ENCODE measurements around the gene CKM. TPM values are rescaled to one million over a fixed set of nuclear protein-coding genes. Genes with fewer than 3 reads are reported as not detected.

The CKM gene
- total and polyA plus RNA-seq, 10 of the 15 experiments (the other 5 are each of a cell fraction or from before 2014, with no cell fraction given), result 0.08 to 0.14 (median 0.13) TPM; not detected in 5

DNA sequence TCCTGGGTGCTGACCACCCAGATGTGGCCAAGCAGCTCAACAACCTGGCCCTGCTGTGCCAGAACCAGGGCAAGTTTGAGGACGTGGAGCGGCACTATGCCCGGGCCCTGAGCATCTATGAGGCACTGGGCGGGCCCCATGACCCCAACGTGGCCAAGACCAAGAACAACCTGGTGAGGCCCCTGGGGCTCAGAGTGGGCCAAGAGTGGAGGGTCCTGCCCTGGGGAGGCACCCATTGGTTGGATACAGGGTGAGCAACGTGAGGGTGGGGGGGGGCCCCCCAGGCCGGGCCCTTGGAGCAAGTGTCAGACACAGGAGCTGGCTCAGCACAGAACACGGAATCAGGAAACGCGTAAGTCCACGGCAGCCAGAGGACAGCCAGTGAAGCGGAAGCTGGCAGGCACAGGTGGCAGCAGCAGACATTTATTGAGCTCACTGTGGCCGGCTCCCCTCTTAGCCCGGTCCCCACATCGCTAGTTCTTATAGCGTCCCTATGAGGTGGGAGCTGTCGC lies 26.8 kb upstream of the CKM start:
- no peak for DNase-seq (ENCODE audit: low read depth, low spot score)
- TF ChIP-seq ATF7 (IDR thresholded peaks at IDR 0.05; ENCODE audit: low read depth) (no peak), JUNB (IDR thresholded peaks at IDR 0.05) (no peak), ZSCAN29 (IDR thresholded peaks at IDR 0.05) (no peak), TARDBP (IDR thresholded peaks at IDR 0.05; ENCODE audit: borderline replicate concordance) (no peak), CHD1 (IDR thresholded peaks at IDR 0.05; ENCODE audit: low read depth, low read length) (no peak), BMI1 (IDR thresholded peaks at IDR 0.05; ENCODE audit: borderline replicate concordance) (no peak), BHLHE40 (IDR thresholded peaks at IDR 0.05; ENCODE audit: borderline replicate concordance in 1 of 2, low read depth in 2 of 2, low read length in 1 of 2) (no peak)
- TF ChIP-seq, protein P1, sequence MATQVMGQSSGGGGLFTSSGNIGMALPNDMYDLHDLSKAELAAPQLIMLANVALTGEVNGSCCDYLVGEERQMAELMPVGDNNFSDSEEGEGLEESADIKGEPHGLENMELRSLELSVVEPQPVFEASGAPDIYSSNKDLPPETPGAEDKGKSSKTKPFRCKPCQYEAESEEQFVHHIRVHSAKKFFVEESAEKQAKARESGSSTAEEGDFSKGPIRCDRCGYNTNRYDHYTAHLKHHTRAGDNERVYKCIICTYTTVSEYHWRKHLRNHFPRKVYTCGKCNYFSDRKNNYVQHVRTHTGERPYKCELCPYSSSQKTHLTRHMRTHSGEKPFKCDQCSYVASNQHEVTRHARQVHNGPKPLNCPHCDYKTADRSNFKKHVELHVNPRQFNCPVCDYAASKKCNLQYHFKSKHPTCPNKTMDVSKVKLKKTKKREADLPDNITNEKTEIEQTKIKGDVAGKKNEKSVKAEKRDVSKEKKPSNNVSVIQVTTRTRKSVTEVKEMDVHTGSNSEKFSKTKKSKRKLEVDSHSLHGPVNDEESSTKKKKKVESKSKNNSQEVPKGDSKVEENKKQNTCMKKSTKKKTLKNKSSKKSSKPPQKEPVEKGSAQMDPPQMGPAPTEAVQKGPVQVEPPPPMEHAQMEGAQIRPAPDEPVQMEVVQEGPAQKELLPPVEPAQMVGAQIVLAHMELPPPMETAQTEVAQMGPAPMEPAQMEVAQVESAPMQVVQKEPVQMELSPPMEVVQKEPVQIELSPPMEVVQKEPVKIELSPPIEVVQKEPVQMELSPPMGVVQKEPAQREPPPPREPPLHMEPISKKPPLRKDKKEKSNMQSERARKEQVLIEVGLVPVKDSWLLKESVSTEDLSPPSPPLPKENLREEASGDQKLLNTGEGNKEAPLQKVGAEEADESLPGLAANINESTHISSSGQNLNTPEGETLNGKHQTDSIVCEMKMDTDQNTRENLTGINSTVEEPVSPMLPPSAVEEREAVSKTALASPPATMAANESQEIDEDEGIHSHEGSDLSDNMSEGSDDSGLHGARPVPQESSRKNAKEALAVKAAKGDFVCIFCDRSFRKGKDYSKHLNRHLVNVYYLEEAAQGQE (IDR thresholded peaks at IDR 0.05; ENCODE audit: low read depth, low read length), result no peak
- ChIA-PET POLR2A (no interaction called here), RAD21 (ENCODE audit: unreplicated experiment) (no interaction called here), CTCF (no interaction called here), SMC1A (ENCODE audit: uncharacterized antibody, unreplicated experiment) (no interaction called here)
- no peak for FAIRE-seq
- no peaks in the 10 kb centered on the region for H3K27me3 ChIP-seq (replicated peaks in 1 of 2; ENCODE audit: control insufficient read depth in 2 of 2, insufficient read depth in 2 of 2, low read length in 1 of 2)
- BruUV-seq (replicated peaks), result no TSS peak
- WGBS (ENCODE audit: insufficient coverage, insufficient replicate concordance, low lambda C conversion rate, missing lambda C conversion rate), result 79% methylated on average over 17 of the region's 17 CpGs
- no peak overlapping the region for H3K9ac ChIP-seq (ENCODE audit: control insufficient read depth, insufficient read depth, low read length)
- H3K79me2 ChIP-seq (ENCODE audit: control insufficient read depth, insufficient read depth, low read length), result no peaks in the 10 kb centered on the region
- peaks cover 0 to 4% of the 10 kb centered on the region in 2 experiments for H3K36me3 ChIP-seq (ENCODE audit: control insufficient read depth in 2 of 2, insufficient read depth in 2 of 2, low read length in 1 of 2)
- H3K4me1 ChIP-seq (ENCODE audit: control insufficient read depth, insufficient read depth, low read length), result no peaks in the 10 kb centered on the region
- no peak overlapping the region for H3K4me2 ChIP-seq (ENCODE audit: control insufficient read depth, insufficient read depth)
- ATAC-seq, result no peak
- no peak overlapping the region for H3K27ac ChIP-seq (ENCODE audit: control insufficient read depth, insufficient read depth)
- H4K20me1 ChIP-seq (ENCODE audit: control insufficient read depth, insufficient read depth), result no peaks in the 10 kb centered on the region
- H2AFZ ChIP-seq (ENCODE audit: control insufficient read depth, low read depth, low read length), result no peak overlapping the region
- intact Hi-C loops (cut with micrococcal nuclease; ENCODE audit: unreplicated experiment) (no loop called here), in situ Hi-C loops (cut with MboI) (no loop called here)
- H3K4me3 ChIP-seq, result no peak overlapping the region
- H3K9me3 ChIP-seq (replicated peaks; ENCODE audit: control insufficient read depth, insufficient read depth, low read length), result no peaks in the 10 kb centered on the region
